Vagina (tissue), 2 donors: ENCODE data around the gene FRMD4A.

Experiments
- POLR2A ChIP-seq, 2 donors: fragments of 450-650 bp; IDR thresholded peaks; one replicate each; pipeline ENCODE4 v1.6.1; 2017; ENCODE audit warnings: antibody characterized with exemption in 2 of 2, mild to moderate bottlenecking in 2 of 2, moderate library complexity in 2 of 2
- TF ChIP-seq, protein P1 (sequence below), 3 experiments: fragments of 450-650 bp in 2 of 3; fragments of 200-600 bp in 1 of 3; sonication (generic) in 1 of 3; IDR thresholded peaks; one replicate each; pipeline ENCODE4 v1.5.1; 2017 to 2019; ENCODE audit warnings: antibody characterized with exemption in 3 of 3, mild to moderate bottlenecking in 2 of 3, moderate library complexity in 2 of 3

DNA sequence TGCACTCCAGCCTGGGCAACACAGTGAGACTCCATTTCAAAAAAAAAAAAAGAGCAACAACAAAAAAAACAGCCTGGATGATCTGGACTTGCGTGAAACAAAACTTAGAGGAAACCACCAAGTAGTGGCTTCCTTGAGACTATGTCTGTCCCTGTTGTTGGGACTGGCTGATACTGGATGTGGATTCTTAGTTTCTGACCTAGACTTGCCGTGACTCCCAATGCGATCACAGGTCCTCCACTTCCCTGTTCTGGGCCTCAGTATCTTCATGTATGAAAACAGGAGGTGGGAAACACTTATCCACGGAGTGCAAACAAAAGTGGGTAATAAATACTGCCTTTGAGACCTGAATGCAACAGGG lies 618.3 kb downstream of the FRMD4A start:
- TF ChIP-seq, protein P1, sequence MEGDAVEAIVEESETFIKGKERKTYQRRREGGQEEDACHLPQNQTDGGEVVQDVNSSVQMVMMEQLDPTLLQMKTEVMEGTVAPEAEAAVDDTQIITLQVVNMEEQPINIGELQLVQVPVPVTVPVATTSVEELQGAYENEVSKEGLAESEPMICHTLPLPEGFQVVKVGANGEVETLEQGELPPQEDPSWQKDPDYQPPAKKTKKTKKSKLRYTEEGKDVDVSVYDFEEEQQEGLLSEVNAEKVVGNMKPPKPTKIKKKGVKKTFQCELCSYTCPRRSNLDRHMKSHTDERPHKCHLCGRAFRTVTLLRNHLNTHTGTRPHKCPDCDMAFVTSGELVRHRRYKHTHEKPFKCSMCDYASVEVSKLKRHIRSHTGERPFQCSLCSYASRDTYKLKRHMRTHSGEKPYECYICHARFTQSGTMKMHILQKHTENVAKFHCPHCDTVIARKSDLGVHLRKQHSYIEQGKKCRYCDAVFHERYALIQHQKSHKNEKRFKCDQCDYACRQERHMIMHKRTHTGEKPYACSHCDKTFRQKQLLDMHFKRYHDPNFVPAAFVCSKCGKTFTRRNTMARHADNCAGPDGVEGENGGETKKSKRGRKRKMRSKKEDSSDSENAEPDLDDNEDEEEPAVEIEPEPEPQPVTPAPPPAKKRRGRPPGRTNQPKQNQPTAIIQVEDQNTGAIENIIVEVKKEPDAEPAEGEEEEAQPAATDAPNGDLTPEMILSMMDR (IDR thresholded peaks at IDR 0.05): no peak
- no peak for TF ChIP-seq POLR2A (IDR thresholded peaks at IDR 0.05)
